HCT116 (cell line): ENCODE data around the gene TMTC2.

Experiments
- ATF3 ChIP-seq: IDR thresholded peaks from 2 replicates; pipeline ENCODE4 v1.6.1; 2012
- EZH2 ChIP-seq: fragments of 200-600 bp; sonication (generic); IDR thresholded peaks from 2 replicates; pipeline ENCODE4 v1.6.1; 2017; ENCODE audit warnings: antibody characterized with exemption, mixed run types
- POLR2A ChIP-seq: IDR thresholded peaks from 2 replicates; pipeline ENCODE4 v1.7.0; 2011; ENCODE audit warnings: borderline replicate concordance; ENCODE audit not compliant: insufficient read depth, insufficient read length; ENCODE audit errors: extremely low read depth
- SP1 ChIP-seq: IDR thresholded peaks from 2 replicates; pipeline ENCODE4 v1.6.1; 2012; ENCODE audit warnings: low read depth

GRCh38 chr12:83057436-83057835, 370.7 kb downstream of the TMTC2 start:
- TF ChIP-seq SP1 (no peak), POLR2A (no peak), ATF3 (no peak), EZH2 (no peak)
